Mesendoderm (in vitro differentiated cells): ENCODE measurements around the gene TMOD1.

ENCODE experiments used
- DNase-seq: peaks from one replicate; pipeline ENCODE4 v3.0.0; 2013
- H2AK5ac ChIP-seq: 2 replicates; pipeline ENCODE4 v1.6.1; 2013; ENCODE audit warnings: low read length, inconsistent platforms
- H2BK120ac ChIP-seq: 2 replicates; pipeline ENCODE4 v1.6.1; 2013; ENCODE audit warnings: low read depth, mild to moderate bottlenecking, low read length, moderate library complexity, mixed read lengths
- H2BK15ac ChIP-seq: replicated peaks from 2 replicates; pipeline ENCODE4 v1.6.1; 2013; ENCODE audit warnings: low read depth, mild to moderate bottlenecking, moderate library complexity
- H2BK5ac ChIP-seq: 2 replicates; pipeline ENCODE4 v1.6.1; 2013; ENCODE audit warnings: low read length, inconsistent platforms
- H3K18ac ChIP-seq: 2 replicates; pipeline ENCODE4 v1.6.1; 2013; ENCODE audit warnings: mild to moderate bottlenecking, low read length, mixed read lengths
- H3K23ac ChIP-seq: one replicate; pipeline ENCODE4 v1.6.1; 2013; ENCODE audit warnings: low read length
- H3K27ac ChIP-seq: 2 replicates; pipeline ENCODE4 v1.5.1; 2013; ENCODE audit warnings: low read depth, mild to moderate bottlenecking, inconsistent platforms, low read length, moderate library complexity
- H3K27me3 ChIP-seq: 2 replicates; pipeline ENCODE4 v1.6.1; 2013; ENCODE audit warnings: low read length, control low read depth, mild to moderate bottlenecking, inconsistent platforms; ENCODE audit not compliant: insufficient read depth, poor library complexity
- H3K36me3 ChIP-seq: 2 replicates; pipeline ENCODE4 v1.6.1; 2013; ENCODE audit warnings: low read length, inconsistent platforms; ENCODE audit not compliant: control insufficient read depth, insufficient read depth
- H3K4ac ChIP-seq: one replicate; pipeline ENCODE4 v1.6.1; 2013; ENCODE audit warnings: low read depth, mild to moderate bottlenecking, low read length, moderate library complexity
- H3K4me1 ChIP-seq: 2 replicates; pipeline ENCODE4 v1.6.1; 2013; ENCODE audit warnings: low read depth, low read length, inconsistent platforms; ENCODE audit not compliant: control insufficient read depth
- H3K4me2 ChIP-seq: 2 replicates; pipeline ENCODE4 v1.6.1; 2013; ENCODE audit warnings: low read length
- H3K4me3 ChIP-seq: 2 replicates; pipeline ENCODE4 v1.5.1; 2013; ENCODE audit warnings: mild to moderate bottlenecking, low read length
- H3K56ac ChIP-seq: one replicate; pipeline ENCODE4 v1.6.1; 2013; ENCODE audit warnings: low read length
- H3K79me1 ChIP-seq: 2 replicates; pipeline ENCODE4 v1.6.1; 2013; ENCODE audit warnings: low read length, inconsistent platforms
- H3K79me2 ChIP-seq: 2 replicates; pipeline ENCODE4 v1.6.1; 2013; ENCODE audit warnings: mild to moderate bottlenecking, low read length; ENCODE audit not compliant: control insufficient read depth, insufficient read depth
- H3K9ac ChIP-seq: 2 replicates; pipeline ENCODE4 v1.6.1; 2013; ENCODE audit warnings: low read length, inconsistent platforms
- H4K5ac ChIP-seq: one replicate; pipeline ENCODE4 v1.6.1; 2013; ENCODE audit warnings: low read length
- H4K8ac ChIP-seq: one replicate; pipeline ENCODE4 v1.6.1; 2013; ENCODE audit warnings: low read depth, mild to moderate bottlenecking, control low read depth, low read length, moderate library complexity
- WGBS: extraction: QIAGEN DNeasy Blood & Tissue Kit; methylation state at CpG from one replicate; pipeline ENCODE4 v1.1.7; 2013; ENCODE audit warnings: low lambda C conversion rate, missing lambda C conversion rate; ENCODE audit not compliant: insufficient coverage; ENCODE audit errors: extremely low coverage; 5-methylcytosine and 5-hydroxymethylcytosine counted together

Gene TMOD1

GRCh38 chr9:97556721-97557605 is 55.5 kb downstream of the TMOD1 start:
- Histone ChIP-seq H3K4me3 (no peak overlapping the region), H3K36me3 (no peaks in the 10 kb centered on the region), H3K4me1 (no peaks in the 10 kb centered on the region), H3K4me2 (no peak overlapping the region), H3K27me3 (no peaks in the 10 kb centered on the region), H2BK15ac (no peak overlapping the region), H2BK120ac (no peak overlapping the region), H3K79me2 (no peaks in the 10 kb centered on the region), H3K9ac (no peak overlapping the region), H3K79me1 (no peaks in the 10 kb centered on the region), H2AK5ac (no peak overlapping the region), H4K8ac (no peak overlapping the region), H3K23ac (no peak overlapping the region), H2BK5ac (no peak overlapping the region), H3K56ac (no peak overlapping the region), H3K18ac (no peak overlapping the region), H3K4ac (no peak overlapping the region), H3K27ac (no peak overlapping the region), H4K5ac (no peak overlapping the region)
- WGBS = no CpG with 5 or more reads among the region's 15 CpGs
- DNase-seq = no peak

- H3K4me3 ChIP-seq = no peak overlapping the region
Observed at GRCh38 chr9:97557606-97558095, 56.2 kb downstream of the TMOD1 start.

GRCh38 chr9:97558701-97559101 is 57.2 kb downstream of the TMOD1 start:
- no peak overlapping the region for H4K5ac ChIP-seq
- H3K23ac ChIP-seq = no peak overlapping the region
- H3K4me1 ChIP-seq = no peaks in the 10 kb centered on the region
- no peak overlapping the region for H2AK5ac ChIP-seq
- no peaks in the 10 kb centered on the region for H3K79me1 ChIP-seq
- H3K27me3 ChIP-seq = no peaks in the 10 kb centered on the region
- no CpG with 5 or more reads among the region's 3 CpGs for WGBS
- no peak overlapping the region for H3K18ac ChIP-seq
- no peak overlapping the region for H3K27ac ChIP-seq
- H2BK120ac ChIP-seq = no peak overlapping the region
- H2BK15ac ChIP-seq = no peak overlapping the region
- no peak overlapping the region for H3K56ac ChIP-seq
- H3K79me2 ChIP-seq = no peaks in the 10 kb centered on the region
- no peaks in the 10 kb centered on the region for H3K36me3 ChIP-seq
- H3K4me2 ChIP-seq = no peak overlapping the region
- no peak for DNase-seq
- H3K9ac ChIP-seq = no peak overlapping the region
- H3K4me3 ChIP-seq = no peak overlapping the region
- no peak overlapping the region for H2BK5ac ChIP-seq
- no peak overlapping the region for H3K4ac ChIP-seq
- no peak overlapping the region for H4K8ac ChIP-seq

More at GRCh38 chr9:97557606-97558095, 56.2 kb downstream of the TMOD1 start:
- H2BK15ac ChIP-seq = no peak overlapping the region
- no peak overlapping the region for H2AK5ac ChIP-seq
- no peaks in the 10 kb centered on the region for H3K79me2 ChIP-seq
- H2BK120ac ChIP-seq = no peak overlapping the region
- H2BK5ac ChIP-seq = no peak overlapping the region
- H3K18ac ChIP-seq = no peak overlapping the region
- H3K56ac ChIP-seq = no peak overlapping the region
- no peak overlapping the region for H4K5ac ChIP-seq
- H3K9ac ChIP-seq = no peak overlapping the region
- no CpG with 5 or more reads among the region's 7 CpGs for WGBS
- H3K4ac ChIP-seq = no peak overlapping the region
- H3K79me1 ChIP-seq = no peaks in the 10 kb centered on the region
- no peak overlapping the region for H3K4me2 ChIP-seq
- no peaks in the 10 kb centered on the region for H3K27me3 ChIP-seq
- H4K8ac ChIP-seq = no peak overlapping the region
- no peak overlapping the region for H3K27ac ChIP-seq
- no peak for DNase-seq
- H3K36me3 ChIP-seq = no peaks in the 10 kb centered on the region
- no peaks in the 10 kb centered on the region for H3K4me1 ChIP-seq
- H3K23ac ChIP-seq = no peak overlapping the region

GRCh38 chr9:97559111-97559514 is 57.6 kb downstream of the TMOD1 start:
- WGBS = no CpG with 5 or more reads among the region's 10 CpGs
- H2BK120ac ChIP-seq = no peak overlapping the region
- H3K18ac ChIP-seq = no peak overlapping the region
- no peaks in the 10 kb centered on the region for H3K4me1 ChIP-seq
- H4K8ac ChIP-seq = no peak overlapping the region
- H3K4me3 ChIP-seq = no peak overlapping the region
- no peak overlapping the region for H3K9ac ChIP-seq
- no peak overlapping the region for H3K56ac ChIP-seq
- H3K4me2 ChIP-seq = no peak overlapping the region
- no peak overlapping the region for H2BK15ac ChIP-seq
- no peak overlapping the region for H2AK5ac ChIP-seq
- no peaks in the 10 kb centered on the region for H3K36me3 ChIP-seq
- H3K79me2 ChIP-seq = no peaks in the 10 kb centered on the region
- no peaks in the 10 kb centered on the region for H3K27me3 ChIP-seq
- H2BK5ac ChIP-seq = no peak overlapping the region
- no peak overlapping the region for H3K4ac ChIP-seq
- no peaks in the 10 kb centered on the region for H3K79me1 ChIP-seq
- no peak overlapping the region for H4K5ac ChIP-seq
- DNase-seq = no peak
- no peak overlapping the region for H3K27ac ChIP-seq
- no peak overlapping the region for H3K23ac ChIP-seq

DNA sequence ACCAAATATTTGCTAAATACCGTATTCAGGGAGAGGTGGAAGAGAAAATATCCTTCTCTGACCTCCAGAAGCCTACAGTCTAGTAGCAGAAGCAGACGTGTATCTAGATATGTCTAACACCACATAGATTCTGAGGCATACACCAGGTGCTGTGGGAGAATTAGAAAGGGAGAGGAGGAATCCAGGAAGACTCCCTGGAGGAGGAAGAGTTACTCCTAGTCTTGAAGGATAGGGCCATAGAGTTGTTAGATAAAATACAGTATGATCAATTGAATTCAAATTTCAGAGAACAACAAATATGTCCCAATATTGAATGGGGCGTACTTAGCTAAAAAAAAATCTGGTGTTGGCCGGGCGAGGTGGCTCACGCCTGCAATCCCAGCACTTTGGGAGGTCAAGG is 58.7 kb downstream of the TMOD1 start:
- Histone ChIP-seq H3K23ac (no peak overlapping the region), H3K4me3 (no peak overlapping the region), H4K5ac (no peak overlapping the region), H4K8ac (no peak overlapping the region), H3K79me2 (no peaks in the 10 kb centered on the region), H3K79me1 (no peaks in the 10 kb centered on the region), H3K27ac (no peak overlapping the region), H3K4me2 (no peak overlapping the region), H3K56ac (no peak overlapping the region), H2BK15ac (no peak overlapping the region), H2AK5ac (no peak overlapping the region), H3K36me3 (no peaks in the 10 kb centered on the region), H3K4me1 (no peaks in the 10 kb centered on the region), H3K9ac (no peak overlapping the region), H3K4ac (no peak overlapping the region), H2BK5ac (no peak overlapping the region), H2BK120ac (no peak overlapping the region), H3K18ac (no peak overlapping the region), H3K27me3 (no peaks in the 10 kb centered on the region)
- WGBS = no CpG with 5 or more reads among the region's 6 CpGs
- no peak for DNase-seq

- no peak overlapping the region for H2BK15ac ChIP-seq
- H2BK120ac ChIP-seq = no peak overlapping the region
- H3K23ac ChIP-seq = no peak overlapping the region
- H3K4me3 ChIP-seq = no peak overlapping the region
- no peaks in the 10 kb centered on the region for H3K4me1 ChIP-seq
- H3K4me2 ChIP-seq = no peak overlapping the region
- no peak overlapping the region for H2AK5ac ChIP-seq
- H3K4ac ChIP-seq = no peak overlapping the region
- H2BK5ac ChIP-seq = no peak overlapping the region
- no peaks in the 10 kb centered on the region for H3K36me3 ChIP-seq
- DNase-seq = no peak
- H3K18ac ChIP-seq = no peak overlapping the region
- H3K79me2 ChIP-seq = no peaks in the 10 kb centered on the region
- H3K79me1 ChIP-seq = no peaks in the 10 kb centered on the region
- H4K5ac ChIP-seq = no peak overlapping the region
- no peak overlapping the region for H3K27ac ChIP-seq
- H4K8ac ChIP-seq = no peak overlapping the region
- H3K27me3 ChIP-seq = no peaks in the 10 kb centered on the region
- H3K9ac ChIP-seq = no peak overlapping the region
- H3K56ac ChIP-seq = no peak overlapping the region
Observed at GRCh38 chr9:97560851-97561250, 59.4 kb downstream of the TMOD1 start.
